Right atrium auricular region (tissue), 2 donors: ENCODE data around the gene MAPK8IP3. TPM values are rescaled to one million over a fixed set of nuclear protein-coding genes. Genes with fewer than 3 reads are reported as not detected.

Experiments used
- DNase-seq: peaks from one replicate; pipeline ENCODE4 v3.0.0-alpha.2; 2019; ENCODE audit warnings: low spot score
- H3K27ac ChIP-seq, 2 donors: fragments of 200-600 bp; sonication (generic); 1 replicate in 1 of 2; 2 replicates in 1 of 2; pipeline ENCODE4 v1.5.1; 2016 to 2019
- H3K27me3 ChIP-seq, 2 donors: fragments of 200-600 bp; sonication (generic); one replicate each; pipeline versions ENCODE4 v1.5.1 to v1.6.0; 2017 to 2019
- H3K36me3 ChIP-seq: fragments of 200-600 bp; sonication (generic); one replicate; pipeline ENCODE4 v1.5.1; 2016
- H3K4me1 ChIP-seq, 2 donors: fragments of 200-600 bp; sonication (generic); one replicate each; pipeline versions ENCODE4 v1.5.1 to v1.6.0; 2017 to 2019
- H3K4me3 ChIP-seq, 2 donors: fragments of 200-600 bp; sonication (generic); 1 replicate in 1 of 2; 2 replicates in 1 of 2; pipeline ENCODE4 v1.5.1; 2017 to 2019; ENCODE audit warnings: mild to moderate bottlenecking in 1 of 2, moderate library complexity in 1 of 2
- H3K9me3 ChIP-seq, 2 donors: fragments of 200-600 bp; sonication (generic); one replicate each; pipeline ENCODE4 v1.5.1; 2019
- CTCF ChIP-seq, 2 donors: fragments of 200-600 bp; sonication (generic); IDR thresholded peaks; one replicate each; pipeline ENCODE4 v1.5.1; 2019; ENCODE audit warnings: antibody characterized with exemption in 2 of 2
- total RNA-seq, 2 donors: library from RNA; depleted of rRNA; stranded (reverse); fragments of >200 nt; gene quantifications; one replicate each; pipeline ENCODE4 v1.1.0, GENCODE V29; 2016

Gene MAPK8IP3
- 10 to 100 TPM; 43.1 to 43.3 TPM for total RNA-seq

- H3K36me3 ChIP-seq: no peaks in the 10 kb centered on the region
- H3K27me3 ChIP-seq: no peaks in the 10 kb centered on the region
- peak; percentile 92 for DNase-seq
- H3K4me1 ChIP-seq: peaks cover 0 to 46% of the 10 kb centered on the region in 2 donors
- peak within 1 kb of the TSS; percentile 78 to 88 for H3K4me3 ChIP-seq
- peak within 1 kb of the TSS; percentile 94 to 95 for H3K27ac ChIP-seq
- TF ChIP-seq CTCF (IDR thresholded peaks at IDR 0.05): peak; percentile 94
- H3K9me3 ChIP-seq: no peaks in the 10 kb centered on the region
Measured at GRCh38 chr16:1705688-1706385, at the start of gene MAPK8IP3. Gene MAPK8IP3, plus strand, starts transcription at chr16:1706195. Its CDS starts 145 bp downstream, at chr16:1706340.

- H3K27me3 ChIP-seq: no peaks in the 10 kb centered on the region
- H3K27ac ChIP-seq: peak overlapping the region; percentile 77 to 79
- DNase-seq: no peak
- H3K4me3 ChIP-seq: no peak overlapping the region
- H3K9me3 ChIP-seq: no peaks in the 10 kb centered on the region
- TF ChIP-seq CTCF (IDR thresholded peaks at IDR 0.05): no peak
- peaks cover 0 to 24% of the 10 kb centered on the region in 2 donors for H3K4me1 ChIP-seq
- H3K36me3 ChIP-seq: peaks cover 76% of the 10 kb centered on the region
Measured at GRCh38 chr16:1656808-1657617, 49.0 kb upstream of the MAPK8IP3 start.

GRCh38 chr16:1657841-1658240, 48.2 kb upstream of the MAPK8IP3 start:
- no peak for DNase-seq
- Histone ChIP-seq H3K27ac (peak overlapping the region; percentile 39 to 71), H3K4me1 (peaks cover 0 to 24% of the 10 kb centered on the region in 2 donors), H3K36me3 (peaks cover 78% of the 10 kb centered on the region), H3K4me3 (no peak overlapping the region), H3K9me3 (no peaks in the 10 kb centered on the region), H3K27me3 (no peaks in the 10 kb centered on the region)
- no peak for TF ChIP-seq CTCF (IDR thresholded peaks at IDR 0.05)

GRCh38 chr16:1659031-1659430, 47.0 kb upstream of the MAPK8IP3 start:
- no peak for TF ChIP-seq CTCF (IDR thresholded peaks at IDR 0.05)
- DNase-seq: no peak

GRCh38 chr16:1661826-1662225, 44.2 kb upstream of the MAPK8IP3 start:
- peaks cover 76% of the 10 kb centered on the region for H3K36me3 ChIP-seq
- H3K27me3 ChIP-seq: no peaks in the 10 kb centered on the region
- peaks cover 0 to 18% of the 10 kb centered on the region in 2 donors for H3K4me1 ChIP-seq
- no peak for TF ChIP-seq CTCF (IDR thresholded peaks at IDR 0.05)
- no peaks in the 10 kb centered on the region for H3K9me3 ChIP-seq
- no peak overlapping the region for H3K4me3 ChIP-seq
- DNase-seq: no peak
- H3K27ac ChIP-seq: no peak overlapping the region

More at GRCh38 chr16:1659031-1659430, 47.0 kb upstream of the MAPK8IP3 start:
- Histone ChIP-seq H3K4me1 (peaks cover 0 to 24% of the 10 kb centered on the region in 2 donors), H3K27me3 (no peaks in the 10 kb centered on the region), H3K9me3 (no peaks in the 10 kb centered on the region), H3K27ac (peak overlapping the region; percentile 0 to 71), H3K4me3 (no peak overlapping the region), H3K36me3 (peaks cover 78% of the 10 kb centered on the region)
